ENCODE results near the gene GYPA. TPM values are rescaled to one million over a fixed set of nuclear protein-coding genes. Genes with fewer than 3 reads are reported as not detected.

Gene GYPA
- total and polyA plus RNA-seq, 2 donors from 2014 or later: 2.6 TPM; not detected in 1

GRCh38 chr4:144178414-144178813 is 37.9 kb upstream of the GYPA start:
- no peaks in the 10 kb centered on the region for H3K9me3 ChIP-seq (ENCODE audit: control insufficient read depth in 2 of 3, insufficient read depth in 1 of 3, low read length in 3 of 3)
- H3K4me1 ChIP-seq (ENCODE audit: control insufficient read depth in 2 of 3, insufficient read depth in 2 of 3, low read depth in 1 of 3, low read length in 3 of 3): no peaks in the 10 kb centered on the region
- intact Hi-C loops (cut with DNase I): loop anchor here (10.0 kb wide), 1 partner anchor 606 kb away; no protein-coding TSS in a partner anchor
- no peaks in the 10 kb centered on the region for H3K27me3 ChIP-seq (ENCODE audit: control insufficient read depth, insufficient read depth, low read length)
- FAIRE-seq (no peak), DNase-seq (peak in 1 of 5 donors; percentile 20)
- H3K4me3 ChIP-seq (ENCODE audit: low read length in 3 of 3): no peak overlapping the region
- no peak overlapping the region for H3K27ac ChIP-seq (ENCODE audit: low read depth in 2 of 2, low read length in 2 of 2)
- no peak for TF ChIP-seq CTCF (IDR thresholded peaks at IDR 0.05; ENCODE audit: borderline replicate concordance, extremely low read depth, insufficient read depth)
- H3K36me3 ChIP-seq (ENCODE audit: control insufficient read depth in 2 of 3, insufficient read depth in 3 of 3, low read length in 3 of 3): no peaks in the 10 kb centered on the region
- no peak overlapping the region for H3K9ac ChIP-seq (ENCODE audit: low read length in 3 of 3)

DNA sequence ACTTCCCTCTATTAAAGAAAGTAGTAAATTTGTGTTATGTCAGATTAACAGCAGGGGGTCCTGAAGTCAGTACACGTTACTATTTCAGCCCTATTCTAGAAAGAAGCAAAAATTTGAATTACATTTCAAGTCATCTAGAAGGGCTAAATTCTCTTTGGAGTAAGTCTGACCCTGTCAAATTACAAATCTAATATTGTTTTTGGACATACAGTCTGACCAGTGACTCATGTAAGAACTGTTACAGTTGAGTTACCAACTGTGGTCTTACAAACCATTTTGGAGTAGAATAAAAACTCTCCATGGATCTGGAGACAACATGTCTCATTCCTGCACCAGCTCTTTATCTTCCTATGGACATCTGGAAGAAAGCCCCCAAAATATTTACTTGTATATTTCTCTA is 36.0 kb upstream of the GYPA start:
- Histone ChIP-seq H3K27me3 (ENCODE audit: control insufficient read depth, insufficient read depth, low read length) (no peaks in the 10 kb centered on the region), H3K27ac (ENCODE audit: low read depth in 2 of 2, low read length in 2 of 2) (no peak overlapping the region), H3K9ac (ENCODE audit: low read length in 3 of 3) (no peak overlapping the region), H3K9me3 (ENCODE audit: control insufficient read depth in 2 of 3, insufficient read depth in 1 of 3, low read length in 3 of 3) (no peaks in the 10 kb centered on the region), H3K4me1 (ENCODE audit: control insufficient read depth in 2 of 3, insufficient read depth in 2 of 3, low read depth in 1 of 3, low read length in 3 of 3) (no peaks in the 10 kb centered on the region), H3K36me3 (ENCODE audit: control insufficient read depth in 2 of 3, insufficient read depth in 3 of 3, low read length in 3 of 3) (no peaks in the 10 kb centered on the region), H3K4me3 (ENCODE audit: low read length in 3 of 3) (no peak overlapping the region)
- intact Hi-C loops (cut with DNase I): loop anchor here (10.0 kb wide), 1 partner anchor 608 kb away; no protein-coding TSS in a partner anchor
- TF ChIP-seq CTCF (IDR thresholded peaks at IDR 0.05; ENCODE audit: borderline replicate concordance, extremely low read depth, insufficient read depth): no peak
- DNase-seq (no peak), FAIRE-seq (no peak)

- H3K4me3 ChIP-seq (ENCODE audit: low read length in 3 of 3): no peak overlapping the region
- no peaks in the 10 kb centered on the region for H3K4me1 ChIP-seq (ENCODE audit: control insufficient read depth in 2 of 3, insufficient read depth in 2 of 3, low read depth in 1 of 3, low read length in 3 of 3)
- peak; percentile 45 for TF ChIP-seq CTCF (IDR thresholded peaks at IDR 0.05; ENCODE audit: borderline replicate concordance, extremely low read depth, insufficient read depth)
- H3K27me3 ChIP-seq (ENCODE audit: control insufficient read depth, insufficient read depth, low read length): no peaks in the 10 kb centered on the region
- no peak overlapping the region for H3K27ac ChIP-seq (ENCODE audit: low read depth in 2 of 2, low read length in 2 of 2)
- intact Hi-C loops (cut with DNase I): loop anchor here (10.0 kb wide), 1 partner anchor 610 kb away; no protein-coding TSS in a partner anchor
- DNase-seq: peak in 2 of 5 donors; percentile 79 to 84
- H3K9me3 ChIP-seq (ENCODE audit: control insufficient read depth in 2 of 3, insufficient read depth in 1 of 3, low read length in 3 of 3): no peaks in the 10 kb centered on the region
- FAIRE-seq: peak; percentile 99
- no peak overlapping the region for H3K9ac ChIP-seq (ENCODE audit: low read length in 3 of 3)
- H3K36me3 ChIP-seq (ENCODE audit: control insufficient read depth in 2 of 3, insufficient read depth in 3 of 3, low read length in 3 of 3): no peaks in the 10 kb centered on the region
Measured at GRCh38 chr4:144174401-144175067, 34.0 kb upstream of the GYPA start.
